SK-N-SH (cell line): ENCODE measurements around the gene SARS2. TPM values are rescaled to one million over a fixed set of nuclear protein-coding genes. Genes with fewer than 3 reads are reported as not detected.

ENCODE experiments used
- CTCF ChIA-PET: fragments of 300-600, 350-600 bp; formaldehyde crosslinking; extraction: SDS; loops from one replicate; lab custom pipeline; 2021; lab: Yijun Ruan, JAX
- POLR2A ChIA-PET: fragments of 350-600 bp; sonication (Branson Sonifier 250); formaldehyde crosslinking; extraction: SDS; loops from one replicate; lab custom pipeline; 2020; ENCODE audit warnings: antibody characterized with exemption, inconsistent platforms; lab: Yijun Ruan, JAX
- DNase-seq: peaks from one replicate; pipeline ENCODE4 v3.0.0; 2012
- H2AFZ ChIP-seq: fragments of 200-600 bp; sonication (generic); 2 replicates; pipeline ENCODE4 v1.8.1; 2016; ENCODE audit warnings: antibody characterized with exemption, mild to moderate bottlenecking, low read depth
- H3F3A ChIP-seq: fragments of 200-600 bp; sonication (generic); replicated peaks from 2 replicates; pipeline ENCODE3; 2016; ENCODE audit warnings: antibody characterized with exemption, mild to moderate bottlenecking; ENCODE audit not compliant: insufficient read depth
- H3K27ac ChIP-seq, 2 experiments: fragments of 200-500 bp in 1 of 2; fragments of 200-600 bp in 1 of 2; sonication (Bioruptor generic) in 1 of 2; sonication (generic), shearing (Covaris generic) in 1 of 2; 2 replicates each; pipeline versions ENCODE4 v1.5.1 to v1.6.1; 2014 to 2016; ENCODE audit warnings: low read depth in 2 of 2, inconsistent platforms in 1 of 2, low read length in 1 of 2, mild to moderate bottlenecking in 1 of 2, mixed read lengths in 1 of 2
- H3K27me3 ChIP-seq: fragments of 200-600 bp; sonication (generic), shearing (Covaris generic); 2 replicates; pipeline ENCODE4 v1.6.1; 2016; ENCODE audit warnings: mixed run types; ENCODE audit not compliant: insufficient read depth
- H3K36me3 ChIP-seq, 2 experiments: fragments of 200-500 bp in 1 of 2; fragments of 200-600 bp in 1 of 2; sonication (Bioruptor generic) in 1 of 2; sonication (generic) in 1 of 2; replicated peaks in 1 of 2; 2 replicates each; pipeline versions ENCODE3 to v1.5.1; 2014 to 2016; ENCODE audit warnings: low read length in 1 of 2, mild to moderate bottlenecking in 1 of 2; ENCODE audit not compliant: insufficient read depth in 2 of 2, control insufficient read depth in 1 of 2
- H3K4me1 ChIP-seq, 2 experiments: fragments of 200-500 bp in 1 of 2; fragments of 200-600 bp in 1 of 2; sonication (Bioruptor generic) in 1 of 2; sonication (generic), shearing (Covaris generic) in 1 of 2; 2 replicates each; pipeline versions ENCODE4 v1.5.1 to v1.6.1; 2014 to 2016; ENCODE audit warnings: low read depth in 1 of 2, low read length in 1 of 2, mixed run types in 1 of 2; ENCODE audit not compliant: insufficient read depth in 2 of 2, control insufficient read depth in 1 of 2
- H3K4me2 ChIP-seq: fragments of 200-600 bp; sonication (generic), shearing (Covaris generic); 2 replicates; pipeline ENCODE4 v1.6.1; 2017; ENCODE audit warnings: mixed run types
- H3K4me3 ChIP-seq, 2 experiments: fragments of 200-500 bp in 1 of 2; fragments of 200-600 bp in 1 of 2; sonication (Bioruptor generic) in 1 of 2; sonication (generic), shearing (Covaris generic) in 1 of 2; 2 replicates each; pipeline versions ENCODE4 v1.5.1 to v1.8.1; 2014 to 2016; ENCODE audit warnings: low read depth in 2 of 2, inconsistent platforms in 1 of 2, low read length in 1 of 2, mild to moderate bottlenecking in 1 of 2, mixed read lengths in 1 of 2, moderate library complexity in 1 of 2
- H3K79me2 ChIP-seq: fragments of 200-600 bp; sonication (generic); 2 replicates; pipeline ENCODE4 v1.8.1; 2017; ENCODE audit warnings: mild to moderate bottlenecking; ENCODE audit not compliant: insufficient read depth
- H3K9ac ChIP-seq: fragments of 200-600 bp; sonication (generic); 2 replicates; pipeline ENCODE4 v1.6.1; 2017; ENCODE audit warnings: mixed run types
- H3K9me2 ChIP-seq: fragments of 200-600 bp; sonication (generic); 2 replicates; pipeline ENCODE4 v1.6.1; 2017; ENCODE audit warnings: mixed run types
- H3K9me3 ChIP-seq: fragments of 200-600 bp; sonication (generic); 2 replicates; pipeline ENCODE4 v1.6.1; 2017; ENCODE audit warnings: mixed run types, mild to moderate bottlenecking, moderate library complexity
- H4K20me1 ChIP-seq: fragments of 200-600 bp; sonication (generic); 2 replicates; pipeline ENCODE4 v1.6.1; 2017; ENCODE audit warnings: mild to moderate bottlenecking, mixed run types; ENCODE audit not compliant: insufficient read depth
- CHD2 ChIP-seq: fragments of 150-350 bp; IDR thresholded peaks from 2 replicates; pipeline ENCODE4 v1.6.1; 2018; ENCODE audit warnings: low read length; ENCODE audit not compliant: partially characterized antibody
- CTCF ChIP-seq: fragments of 200-600 bp; sonication (generic); IDR thresholded peaks from 2 replicates; pipeline ENCODE4 v1.6.1; 2017; ENCODE audit warnings: antibody characterized with exemption, mild to moderate bottlenecking, moderate library complexity
- EP300 ChIP-seq, 2 experiments: IDR thresholded peaks; 2 replicates each; pipeline versions ENCODE4 v1.4.0 to v1.6.1; 2012; ENCODE audit warnings: borderline replicate concordance in 1 of 2, low read depth in 1 of 2, low read length in 1 of 2
- EZH2phosphoT487 ChIP-seq: fragments of 200-600 bp; sonication (generic); IDR thresholded peaks from 2 replicates; pipeline ENCODE4 v1.6.1; 2017; ENCODE audit warnings: low read depth, mixed run types, mild to moderate bottlenecking, antibody characterized with exemption, moderate library complexity, borderline replicate concordance
- FOXJ3 ChIP-seq: sonication (generic); formaldehyde crosslinking; IDR thresholded peaks from 2 replicates; pipeline ENCODE4 v1.5.1; 2020; ENCODE audit warnings: mild to moderate bottlenecking, missing genetic modification reagents
- FOXM1 ChIP-seq: IDR thresholded peaks from 2 replicates; pipeline ENCODE4 v1.4.0; 2012; ENCODE audit warnings: low read depth, mild to moderate bottlenecking
- GABPA ChIP-seq: IDR thresholded peaks from 2 replicates; pipeline ENCODE4 v1.4.0; 2012; ENCODE audit warnings: low read depth, mild to moderate bottlenecking
- GATA2 ChIP-seq: sonication (generic); formaldehyde crosslinking; IDR thresholded peaks from 2 replicates; pipeline ENCODE4 v1.5.0; 2020; ENCODE audit warnings: mild to moderate bottlenecking, missing genetic modification reagents
- JUND ChIP-seq: IDR thresholded peaks from 2 replicates; pipeline ENCODE4 v1.4.0; 2012
- MXI1 ChIP-seq: IDR thresholded peaks from 2 replicates; pipeline ENCODE4 v1.6.1; 2012; ENCODE audit warnings: mild to moderate bottlenecking, low read depth, low read length, improper control_type of control experiment
- PBX3 ChIP-seq: IDR thresholded peaks from 2 replicates; pipeline ENCODE4; 2012
- POLR2AphosphoS5 ChIP-seq: IDR thresholded peaks from 2 replicates; pipeline ENCODE4 v1.6.1; 2012; ENCODE audit warnings: low read depth, low read length
- RCOR1 ChIP-seq: fragments of 150-350 bp; IDR thresholded peaks from 2 replicates; pipeline ENCODE4 v1.6.1; 2017; ENCODE audit warnings: antibody characterized with exemption, low read length
- TAF1 ChIP-seq: IDR thresholded peaks from 2 replicates; pipeline ENCODE4 v1.6.1; 2012; ENCODE audit warnings: low read depth, mild to moderate bottlenecking, low read length, moderate library complexity, borderline replicate concordance
- USF2 ChIP-seq: fragments of 150-350 bp; IDR thresholded peaks from 2 replicates; pipeline ENCODE4 v1.6.1; 2017; ENCODE audit warnings: antibody characterized with exemption, low read length, low read depth, borderline replicate concordance
- WGBS: methylation state at CpG from one replicate; pipeline ENCODE4 v1.1.6; 2017; ENCODE audit warnings: low lambda C conversion rate; 5-methylcytosine and 5-hydroxymethylcytosine counted together
- polyA plus RNA-seq, 3 experiments: library from polyadenylated mRNA; depleted of rRNA; stranded (reverse); fragments of >200 nt; gene quantifications; 2 replicates each; pipeline ENCODE4 v1.2.3, GENCODE V29; 2012
- TF ChIP-seq, protein P1 (sequence below): IDR thresholded peaks from 2 replicates; pipeline ENCODE4 v1.4.0; 2012; ENCODE audit warnings: low read depth, borderline replicate concordance

SARS2 gene
- polyA plus RNA-seq, 1 of the 3 experiments (the other 2 are of a cell fraction), result 36.5 TPM

DNA sequence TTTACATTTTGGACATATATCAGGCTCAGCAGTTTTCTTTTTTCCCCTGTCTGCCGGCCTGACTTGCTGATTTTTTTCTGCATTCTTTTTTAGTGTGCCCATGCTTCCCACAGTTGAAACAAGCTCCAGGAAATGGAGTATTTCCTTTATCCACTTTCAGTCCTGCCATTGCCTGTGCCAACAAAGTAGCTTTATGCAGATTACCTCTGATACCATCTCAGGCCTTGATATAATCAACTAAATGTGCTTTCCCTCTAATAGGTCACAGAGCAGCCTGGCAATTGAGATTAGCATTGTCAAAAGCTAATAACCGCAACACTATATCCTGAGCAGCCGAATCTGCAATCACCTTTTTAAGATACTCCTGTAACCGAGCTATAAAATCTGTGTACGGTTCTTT, 9.4 kb upstream of the SARS2 start:
- Histone ChIP-seq H3K79me2 (no peaks in the 10 kb centered on the region), H4K20me1 (no peaks in the 10 kb centered on the region), H3K4me1 (peaks cover 7 to 15% of the 10 kb centered on the region in 2 experiments; a peak in 3 of 4 replicates), H3K4me3 (no peak overlapping the region; a peak in 1 of 4 replicates), H3K36me3 (peaks cover 0 to 7% of the 10 kb centered on the region in 2 experiments), H3K9me2 (no peaks in the 10 kb centered on the region), H3K4me2 (peak overlapping the region; percentile 24; the same call in 1 of the 2 replicates), H3K27me3 (no peaks in the 10 kb centered on the region), H3K27ac (peak overlapping the region in 1 of 2 experiments; percentile 73; a peak in 2 of 4 replicates), H3F3A (peaks cover 13% of the 10 kb centered on the region), H2AFZ (no peak overlapping the region), H3K9me3 (no peaks in the 10 kb centered on the region), H3K9ac (no peak overlapping the region)
- peak; percentile 35; the same call in 1 of the 2 replicates for TF ChIP-seq RCOR1
- peak; percentile 6 for TF ChIP-seq CHD2
- TF ChIP-seq USF2, result no peak
- peak in 1 of 2 experiments; percentile 42; a peak in 1 of 4 replicates for TF ChIP-seq EP300 (IDR thresholded peaks at IDR 0.05; ENCODE audit: borderline replicate concordance in 1 of 2, low read depth in 1 of 2, low read length in 1 of 2)
- TF ChIP-seq POLR2AphosphoS5, result no peak
- no peak for TF ChIP-seq GABPA
- peak; percentile 46; the same call in 1 of the 2 replicates for TF ChIP-seq MXI1
- TF ChIP-seq FOXJ3 (CRISPR knock-in tag), result peak; percentile 22; the same call in 1 of the 2 replicates
- peak; percentile 89 for TF ChIP-seq GATA2 (CRISPR knock-in tag)
- CTCF ChIA-PET, result interaction anchor here (0.8 to 2.2 kb wide), 5 partner anchors 10 to 424 kb away, joined by 3 to 12 read pairs (median 4); partner anchors contain the start of genes MRPS12 and SARS2
- DNase-seq, result no peak
- WGBS, result 32% methylated on average over 5 of the region's 5 CpGs
- POLR2A ChIA-PET, result interaction anchor here (0.7 to 1.3 kb wide), 5 partner anchors 9 to 253 kb away, joined by 3 to 6 read pairs (median 3); partner anchors contain the start of genes FBXO17, MRPS12 and SARS2

- no peak overlapping the region for H2AFZ ChIP-seq
- POLR2A ChIA-PET, result no interaction called here
- no peak overlapping the region for H3K9ac ChIP-seq
- H3K4me1 ChIP-seq, result peaks cover 0 to 14% of the 10 kb centered on the region in 2 experiments; a peak in 2 of 4 replicates
- H3K9me3 ChIP-seq, result no peaks in the 10 kb centered on the region
- DNase-seq, result no peak
- no peak overlapping the region for H3K27ac ChIP-seq
- CTCF ChIA-PET, result interaction anchor here (0.6 to 1.2 kb wide), 6 partner anchors 19 to 614 kb away, joined by 3 to 5 read pairs (median 3); partner anchors contain the start of gene KCNK6
- 87% methylated on average over 4 of the region's 4 CpGs for WGBS
- peaks cover 43% of the 10 kb centered on the region for H3K79me2 ChIP-seq
- H3K27me3 ChIP-seq, result no peaks in the 10 kb centered on the region
- H3F3A ChIP-seq, result peaks cover 7% of the 10 kb centered on the region
- H3K9me2 ChIP-seq, result no peaks in the 10 kb centered on the region
- TF ChIP-seq JUND (no peak), TAF1 (no peak), CTCF (no peak), EZH2phosphoT487 (no peak), PBX3 (no peak), FOXM1 (no peak), USF2 (no peak)
- TF ChIP-seq, protein P1, sequence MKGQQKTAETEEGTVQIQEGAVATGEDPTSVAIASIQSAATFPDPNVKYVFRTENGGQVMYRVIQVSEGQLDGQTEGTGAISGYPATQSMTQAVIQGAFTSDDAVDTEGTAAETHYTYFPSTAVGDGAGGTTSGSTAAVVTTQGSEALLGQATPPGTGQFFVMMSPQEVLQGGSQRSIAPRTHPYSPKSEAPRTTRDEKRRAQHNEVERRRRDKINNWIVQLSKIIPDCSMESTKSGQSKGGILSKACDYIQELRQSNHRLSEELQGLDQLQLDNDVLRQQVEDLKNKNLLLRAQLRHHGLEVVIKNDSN, result no peak
- H3K4me3 ChIP-seq, result no peak overlapping the region
- H3K36me3 ChIP-seq, result peaks cover 6 to 26% of the 10 kb centered on the region in 2 experiments
- no peaks in the 10 kb centered on the region for H4K20me1 ChIP-seq
- no peak overlapping the region for H3K4me2 ChIP-seq
These were observed 3.0 kb upstream of the SARS2 start for GRCh38 chr19:38933544-38933943.
